ENCODE measurements around the gene AP5Z1.

DNA sequence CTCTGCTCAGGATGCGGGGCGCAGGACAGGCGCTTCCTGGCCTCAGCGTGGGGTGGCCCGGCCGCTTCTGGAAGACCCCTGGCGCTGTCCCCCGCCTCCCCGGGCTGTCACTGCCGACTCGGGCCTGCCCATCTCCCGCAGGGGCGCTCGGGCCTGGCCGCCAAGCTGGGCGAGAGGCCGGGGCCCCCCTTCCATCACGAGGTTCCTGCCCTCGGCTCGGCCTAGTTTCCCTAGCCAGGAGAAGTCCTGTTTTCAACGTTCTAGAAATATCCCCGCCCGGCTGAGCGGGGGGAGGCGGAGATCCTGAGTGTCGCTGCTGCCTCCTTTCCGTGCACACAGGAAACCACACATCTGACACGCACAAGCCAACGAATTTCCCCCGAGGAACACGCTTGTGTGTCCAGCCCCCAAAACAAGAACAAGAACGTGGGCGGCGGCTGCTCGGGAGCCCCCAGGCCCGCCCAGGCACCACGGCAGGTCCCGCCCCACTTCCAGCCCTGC, 33.7 kb downstream of the AP5Z1 start:
- TF ChIP-seq, protein P1, sequence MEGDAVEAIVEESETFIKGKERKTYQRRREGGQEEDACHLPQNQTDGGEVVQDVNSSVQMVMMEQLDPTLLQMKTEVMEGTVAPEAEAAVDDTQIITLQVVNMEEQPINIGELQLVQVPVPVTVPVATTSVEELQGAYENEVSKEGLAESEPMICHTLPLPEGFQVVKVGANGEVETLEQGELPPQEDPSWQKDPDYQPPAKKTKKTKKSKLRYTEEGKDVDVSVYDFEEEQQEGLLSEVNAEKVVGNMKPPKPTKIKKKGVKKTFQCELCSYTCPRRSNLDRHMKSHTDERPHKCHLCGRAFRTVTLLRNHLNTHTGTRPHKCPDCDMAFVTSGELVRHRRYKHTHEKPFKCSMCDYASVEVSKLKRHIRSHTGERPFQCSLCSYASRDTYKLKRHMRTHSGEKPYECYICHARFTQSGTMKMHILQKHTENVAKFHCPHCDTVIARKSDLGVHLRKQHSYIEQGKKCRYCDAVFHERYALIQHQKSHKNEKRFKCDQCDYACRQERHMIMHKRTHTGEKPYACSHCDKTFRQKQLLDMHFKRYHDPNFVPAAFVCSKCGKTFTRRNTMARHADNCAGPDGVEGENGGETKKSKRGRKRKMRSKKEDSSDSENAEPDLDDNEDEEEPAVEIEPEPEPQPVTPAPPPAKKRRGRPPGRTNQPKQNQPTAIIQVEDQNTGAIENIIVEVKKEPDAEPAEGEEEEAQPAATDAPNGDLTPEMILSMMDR (conservative IDR thresholded peaks at IDR 0.05; ENCODE audit: low read length) = no peak
- TF ChIP-seq EZH2phosphoT487 (IDR thresholded peaks at IDR 0.05; ENCODE audit: borderline replicate concordance, low read depth, low read length) = no peak
